Activated gamma-delta T cell treated with anti-CD3 and anti-CD28 coated beads, Interleukin-2, amount 50 U/mL, for 16 hours (primary cell): ENCODE data around the gene KCTD3.

Source experiments
- DNase-seq: peaks from one replicate; pipeline ENCODE4 v3.0.0-alpha.2; 2020; ENCODE audit warnings: low read depth

The KCTD3 gene

GRCh38 chr1:215660259-215660658 is 93.2 kb downstream of the KCTD3 start:
- DNase-seq = no peak

- no peak for DNase-seq
Measured at GRCh38 chr1:215661033-215661432, 93.9 kb downstream of the KCTD3 start.

- no peak for DNase-seq
Measured at GRCh38 chr1:215665215-215665614, 98.1 kb downstream of the KCTD3 start.

GRCh38 chr1:215667761-215668160 is 100.7 kb downstream of the KCTD3 start:
- DNase-seq = no peak

GRCh38 chr1:215669806-215670491 is 102.8 kb downstream of the KCTD3 start:
- no peak for DNase-seq
